ENCODE data around the gene TMEM259. TPM values are rescaled to one million over a fixed set of nuclear protein-coding genes. Genes with fewer than 3 reads are reported as not detected.

Gene TMEM259
- total RNA-seq, 4 donors from 2014 or later = 47.4 to 164 (median 56.9) TPM

DNA sequence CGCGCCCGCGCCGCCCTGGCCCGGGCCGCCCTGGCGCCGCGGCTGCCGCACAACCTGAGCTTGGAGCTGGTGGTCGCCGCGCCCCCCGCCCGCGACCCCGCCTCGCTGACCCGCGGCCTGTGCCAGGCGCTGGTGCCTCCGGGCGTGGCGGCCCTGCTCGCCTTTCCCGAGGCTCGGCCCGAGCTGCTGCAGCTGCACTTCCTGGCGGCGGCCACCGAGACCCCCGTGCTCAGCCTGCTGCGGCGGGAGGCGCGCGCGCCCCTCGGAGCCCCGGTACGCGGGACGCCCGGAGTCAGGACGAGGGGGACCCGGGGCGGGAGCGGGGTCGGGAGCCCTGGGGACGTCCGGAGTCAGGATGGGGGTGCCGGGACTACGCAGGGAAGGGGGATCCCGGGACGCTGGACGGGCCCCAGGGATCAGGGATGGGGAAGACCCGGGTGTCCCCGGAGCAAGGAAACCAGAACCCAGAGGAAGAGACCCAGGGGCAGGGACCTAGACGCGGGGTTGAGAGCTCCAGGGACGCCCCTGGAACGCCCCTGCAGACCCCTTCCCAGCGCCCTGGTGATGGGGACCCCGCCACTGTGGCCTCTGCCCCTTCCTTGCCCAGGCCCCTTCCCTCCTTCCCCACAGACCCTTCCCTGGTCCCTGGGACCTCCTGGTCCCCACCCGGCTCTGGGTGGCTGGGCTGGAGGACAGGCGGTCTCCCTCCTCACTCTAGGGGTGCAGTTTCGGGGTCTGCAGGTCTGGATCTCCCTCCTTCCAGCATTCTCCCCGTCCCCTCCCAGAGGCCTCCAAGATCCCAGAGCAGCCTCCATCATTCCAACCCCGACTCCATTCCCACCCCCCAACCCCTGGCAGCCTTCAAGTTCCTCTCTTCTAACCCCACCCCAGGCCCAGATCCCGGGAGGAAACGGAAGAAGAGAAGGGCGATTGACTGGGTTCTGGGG is 20.1 kb downstream of the TMEM259 start:
- H3K27me3 ChIP-seq = peaks cover 38 to 45% of the 10 kb centered on the region in 2 donors
- no peak overlapping the region for H3K4me3 ChIP-seq
- H3K27ac ChIP-seq = no peak overlapping the region
- peaks cover 0 to 7% of the 10 kb centered on the region in 2 donors for H3K4me1 ChIP-seq
- no peak for TF ChIP-seq POLR2A (IDR thresholded peaks at IDR 0.05)
- TF ChIP-seq, protein P1, sequence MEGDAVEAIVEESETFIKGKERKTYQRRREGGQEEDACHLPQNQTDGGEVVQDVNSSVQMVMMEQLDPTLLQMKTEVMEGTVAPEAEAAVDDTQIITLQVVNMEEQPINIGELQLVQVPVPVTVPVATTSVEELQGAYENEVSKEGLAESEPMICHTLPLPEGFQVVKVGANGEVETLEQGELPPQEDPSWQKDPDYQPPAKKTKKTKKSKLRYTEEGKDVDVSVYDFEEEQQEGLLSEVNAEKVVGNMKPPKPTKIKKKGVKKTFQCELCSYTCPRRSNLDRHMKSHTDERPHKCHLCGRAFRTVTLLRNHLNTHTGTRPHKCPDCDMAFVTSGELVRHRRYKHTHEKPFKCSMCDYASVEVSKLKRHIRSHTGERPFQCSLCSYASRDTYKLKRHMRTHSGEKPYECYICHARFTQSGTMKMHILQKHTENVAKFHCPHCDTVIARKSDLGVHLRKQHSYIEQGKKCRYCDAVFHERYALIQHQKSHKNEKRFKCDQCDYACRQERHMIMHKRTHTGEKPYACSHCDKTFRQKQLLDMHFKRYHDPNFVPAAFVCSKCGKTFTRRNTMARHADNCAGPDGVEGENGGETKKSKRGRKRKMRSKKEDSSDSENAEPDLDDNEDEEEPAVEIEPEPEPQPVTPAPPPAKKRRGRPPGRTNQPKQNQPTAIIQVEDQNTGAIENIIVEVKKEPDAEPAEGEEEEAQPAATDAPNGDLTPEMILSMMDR (IDR thresholded peaks at IDR 0.05) = no peak
- intact Hi-C loops (cut with DNase I; ENCODE audit: low total_unique reads) = no loop called here
- H3K9me3 ChIP-seq = no peaks in the 10 kb centered on the region
- DNase-seq = no peak
- H3K36me3 ChIP-seq = no peaks in the 10 kb centered on the region

DNA sequence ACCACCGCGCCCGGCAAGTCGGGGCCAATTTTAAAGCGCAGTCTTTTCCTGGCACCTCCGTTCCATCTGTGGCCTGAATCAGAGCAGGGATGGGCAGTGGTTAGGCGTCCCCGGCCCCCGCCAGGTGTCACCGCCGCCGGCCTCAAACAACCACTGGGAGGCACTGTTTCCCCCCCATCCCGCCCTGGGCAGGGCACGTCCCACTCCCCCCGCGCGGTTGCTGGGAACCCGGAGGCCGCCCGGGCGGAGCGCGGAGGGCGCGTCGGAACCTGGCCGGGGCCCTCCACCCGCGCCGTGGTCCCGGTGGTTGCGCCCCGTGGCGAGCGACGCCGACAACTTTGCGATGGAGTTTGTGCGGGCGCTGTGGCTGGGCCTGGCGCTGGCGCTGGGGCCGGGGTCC is 20.8 kb downstream of the TMEM259 start, which contains the start of gene GRIN3B:
GRIN3B (plus strand) TSS at position 325 of the 400 bp plus-strand sequence; CDS start at position 344, 19 bp downstream.
- Histone ChIP-seq H3K27me3 (peaks cover 38 to 48% of the 10 kb centered on the region in 2 donors), H3K9me3 (no peaks in the 10 kb centered on the region), H3K27ac (no peak within 1 kb of the TSS), H3K4me3 (no peak within 1 kb of the TSS), H3K4me1 (peaks cover 0 to 7% of the 10 kb centered on the region in 2 donors), H3K36me3 (no peaks in the 10 kb centered on the region)
- peak in 1 of 2 donors; percentile 54 for DNase-seq
- intact Hi-C loops (cut with DNase I; ENCODE audit: low total_unique reads) = no loop called here
- TF ChIP-seq, protein P1 (IDR thresholded peaks at IDR 0.05) = peak; percentile 7 to 35 (median 30)
- no peak for TF ChIP-seq POLR2A (IDR thresholded peaks at IDR 0.05)

DNA sequence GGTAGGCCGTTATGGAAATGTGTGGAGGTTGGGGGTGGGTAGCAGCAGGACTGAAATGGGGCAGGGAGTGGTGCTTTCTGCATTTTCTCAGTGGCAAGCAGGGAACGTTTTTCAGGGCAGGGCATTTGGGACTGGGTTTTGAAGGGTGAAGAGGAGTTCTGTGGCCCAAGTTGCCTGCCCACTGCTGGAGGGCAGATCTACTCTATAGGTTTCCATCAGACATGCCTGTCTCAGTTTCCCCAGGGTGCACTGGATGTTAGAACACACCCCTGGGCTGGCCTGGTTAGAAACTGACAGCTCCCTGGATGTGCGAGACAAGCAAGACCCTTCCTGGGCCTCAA is 21.6 kb downstream of the TMEM259 start:
- no peak for DNase-seq
- Histone ChIP-seq H3K27me3 (peaks cover 38 to 48% of the 10 kb centered on the region in 2 donors), H3K36me3 (no peaks in the 10 kb centered on the region), H3K27ac (no peak overlapping the region), H3K4me3 (no peak overlapping the region), H3K9me3 (no peaks in the 10 kb centered on the region), H3K4me1 (peaks cover 0 to 7% of the 10 kb centered on the region in 2 donors)
- no peak for TF ChIP-seq POLR2A (IDR thresholded peaks at IDR 0.05)
- intact Hi-C loops (cut with DNase I; ENCODE audit: low total_unique reads) = no loop called here

DNA sequence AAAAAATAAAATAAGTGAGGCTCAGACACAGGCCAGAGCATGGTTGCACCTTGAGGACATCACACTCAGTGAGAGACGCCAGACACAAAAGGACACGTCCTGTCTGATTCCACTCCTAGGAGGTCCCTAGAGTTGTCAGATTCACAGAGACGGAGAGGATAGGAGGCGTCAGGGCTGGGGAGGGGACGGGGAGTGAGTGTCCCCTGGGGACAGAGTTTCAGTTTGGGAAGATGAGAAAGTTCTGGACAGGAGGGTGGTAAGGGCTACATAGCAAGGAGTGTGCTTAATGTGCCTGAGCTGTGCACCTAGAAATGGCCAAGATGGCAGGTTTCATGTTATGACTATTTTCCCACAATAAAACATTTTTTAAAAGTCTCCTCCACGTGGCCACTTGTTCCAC is 22.9 kb downstream of the TMEM259 start:
- Histone ChIP-seq H3K27ac (no peak overlapping the region), H3K4me3 (no peak overlapping the region), H3K27me3 (peaks cover 38 to 48% of the 10 kb centered on the region in 2 donors), H3K9me3 (no peaks in the 10 kb centered on the region), H3K4me1 (peaks cover 0 to 7% of the 10 kb centered on the region in 2 donors), H3K36me3 (no peaks in the 10 kb centered on the region)
- intact Hi-C loops (cut with DNase I; ENCODE audit: low total_unique reads) = no loop called here
- no peak for DNase-seq
- no peak for TF ChIP-seq POLR2A (IDR thresholded peaks at IDR 0.05)
- TF ChIP-seq, protein P1 (IDR thresholded peaks at IDR 0.05) = no peak

DNA sequence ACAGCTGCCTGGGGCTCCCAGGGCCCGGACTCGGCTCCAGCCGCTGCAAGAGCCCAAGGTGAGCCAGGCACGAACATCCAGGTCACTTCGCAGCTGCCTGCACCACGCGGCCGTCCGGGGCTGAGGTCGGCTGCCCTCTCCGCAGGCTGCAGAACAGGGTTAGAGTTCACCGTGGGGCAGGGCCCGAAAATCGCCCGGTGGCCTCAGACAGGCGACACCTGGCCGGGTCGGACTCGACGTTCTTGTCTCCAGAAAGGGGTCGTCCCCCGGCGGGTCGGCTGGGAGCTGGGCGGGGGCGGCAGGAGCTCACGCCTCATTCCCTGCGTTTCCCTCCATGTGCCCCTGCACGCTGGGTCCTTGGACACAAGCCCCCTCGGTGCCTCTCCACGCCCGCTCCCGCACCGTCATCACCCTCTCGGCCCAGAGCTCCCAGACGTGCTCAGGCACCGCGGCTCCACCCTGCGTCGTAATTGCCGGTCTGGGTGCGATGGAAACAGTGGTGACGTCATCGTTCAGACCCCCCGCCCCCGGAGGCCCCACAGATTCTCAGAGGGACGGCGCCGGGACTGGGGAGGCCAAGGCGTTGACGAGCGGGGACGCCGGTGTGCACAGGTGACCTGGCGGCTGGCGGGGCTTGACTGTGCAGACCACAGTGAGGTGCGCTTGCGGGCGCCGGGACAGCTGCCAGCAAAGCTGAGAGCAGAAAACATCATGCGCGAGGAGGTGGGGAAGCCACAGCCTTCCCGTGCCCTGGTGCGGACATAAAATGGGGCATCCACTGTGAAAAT is 24.7 kb downstream of the TMEM259 start:
- intact Hi-C loops (cut with DNase I; ENCODE audit: low total_unique reads) = no loop called here
- H3K4me3 ChIP-seq = no peak overlapping the region
- peak in 1 of 2 donors; percentile 43 for DNase-seq
- peaks cover 0 to 1% of the 10 kb centered on the region in 2 donors for H3K4me1 ChIP-seq
- H3K27ac ChIP-seq = no peak overlapping the region
- H3K9me3 ChIP-seq = no peaks in the 10 kb centered on the region
- H3K27me3 ChIP-seq = peaks cover 25 to 35% of the 10 kb centered on the region in 2 donors
- no peaks in the 10 kb centered on the region for H3K36me3 ChIP-seq
- TF ChIP-seq POLR2A (IDR thresholded peaks at IDR 0.05) = no peak
- TF ChIP-seq, protein P1 (IDR thresholded peaks at IDR 0.05) = no peak
